Small intestine (tissue), 7 donors: ENCODE results near the gene CIT. TPM values are rescaled to one million over a fixed set of nuclear protein-coding genes. Genes with fewer than 3 reads are reported as not detected.

Experiments
- DNase-seq, 2 donors: peaks; one replicate each; pipeline versions ENCODE4 v3.0.0 to v3.0.0-alpha.2; 2013
- FAIRE-seq: peaks from 2 replicates; lab custom pipeline; 2012; peaks lifted over from hg19 to GRCh38; lab: Jason Lieb, UNC
- H3K27ac ChIP-seq, 3 donors: one replicate each; pipeline ENCODE4 v1.5.1; 2013; ENCODE audit warnings: low read length in 2 of 3, mild to moderate bottlenecking in 2 of 3, control low read depth in 1 of 3, inconsistent platforms in 1 of 3, low read depth in 1 of 3, moderate library complexity in 1 of 3
- H3K27me3 ChIP-seq, 3 donors: one replicate each; pipeline ENCODE4 v1.6.1; 2013; ENCODE audit warnings: low read length in 3 of 3, inconsistent platforms in 1 of 3; ENCODE audit not compliant: control insufficient read depth in 3 of 3, insufficient read depth in 3 of 3
- H3K36me3 ChIP-seq, 3 donors: one replicate each; pipeline ENCODE4 v1.6.1; 2013; ENCODE audit warnings: low read length in 3 of 3, inconsistent platforms in 1 of 3, low read depth in 1 of 3, mild to moderate bottlenecking in 1 of 3, moderate library complexity in 1 of 3; ENCODE audit not compliant: control insufficient read depth in 3 of 3, insufficient read depth in 2 of 3
- H3K4me1 ChIP-seq, 3 donors: one replicate each; pipeline ENCODE4 v1.6.1; 2013; ENCODE audit warnings: low read length in 2 of 3, inconsistent platforms in 1 of 3, low read depth in 1 of 3, mild to moderate bottlenecking in 1 of 3, moderate library complexity in 1 of 3; ENCODE audit not compliant: control insufficient read depth in 3 of 3, insufficient read depth in 2 of 3
- H3K4me3 ChIP-seq, 3 donors: one replicate each; pipeline ENCODE4 v1.5.1; 2013; ENCODE audit warnings: low read length in 3 of 3, control low read depth in 1 of 3, inconsistent platforms in 1 of 3, low read depth in 1 of 3, mild to moderate bottlenecking in 1 of 3, moderate library complexity in 1 of 3
- H3K9me3 ChIP-seq, 2 donors: one replicate each; pipeline ENCODE4 v1.6.1; 2013; ENCODE audit warnings: low read depth in 1 of 2, low read length in 1 of 2; ENCODE audit not compliant: control insufficient read depth in 2 of 2, insufficient read depth in 1 of 2
- WGBS, 3 donors: extraction: QIAGEN DNeasy Blood & Tissue Kit; methylation state at CpG; one replicate each; pipeline ENCODE4 v1.1.7; 2013; 5-methylcytosine and 5-hydroxymethylcytosine counted together
- polyA plus RNA-seq, 4 donors: library from polyadenylated mRNA; stranded (reverse) in 3 of 4; unstranded in 1 of 4; fragments of 200-250 nt in 3 of 4; fragments of 120-200 nt in 1 of 4; gene quantifications; one replicate each; pipeline versions ENCODE4 v1.2.1 to v1.2.3, GENCODE V29; 2013
- donor health status: healthy with polysubstance abuse.
- donor health status: control.
- donor health status: control.
- donor health status: Bipolar disorder and iron deficiency.
- donor health status: healthy.

The CIT gene
- polyA plus RNA-seq, 4 donors, result 0.22 to 6.5 (median 4.6) TPM

DNA sequence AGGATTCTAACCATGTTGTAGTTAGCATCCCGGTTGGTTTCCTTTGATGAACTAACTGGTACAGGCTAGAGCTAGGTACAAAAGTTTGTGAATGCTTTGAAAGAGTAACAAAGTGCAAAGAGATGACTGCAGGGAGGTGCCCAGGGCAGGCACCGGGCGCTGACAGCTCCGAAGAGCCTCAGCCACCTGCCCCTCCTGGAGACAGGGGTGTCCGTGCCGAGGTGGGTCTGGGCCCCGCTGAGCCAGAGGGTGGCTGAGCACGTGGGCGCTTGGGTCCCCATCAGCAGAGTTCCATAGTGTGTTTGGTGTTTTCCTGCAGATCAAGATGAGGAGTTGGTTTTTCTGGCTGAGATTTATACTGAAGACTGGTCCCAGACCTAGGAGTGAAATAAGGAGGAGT is 189.2 kb downstream of the CIT start:
- Histone ChIP-seq H3K9me3 (no peaks in the 10 kb centered on the region), H3K36me3 (peaks cover 0 to 16% (median 2%) of the 10 kb centered on the region in 3 donors), H3K4me1 (peaks cover 13 to 59% (median 20%) of the 10 kb centered on the region in 3 donors), H3K4me3 (no peak overlapping the region), H3K27me3 (no peaks in the 10 kb centered on the region), H3K27ac (no peak overlapping the region)
- DNase-seq (no peak), FAIRE-seq (no peak)
- 78 to 92% (median 83%) methylated on average over 9 of the region's 9 CpGs for WGBS, 3 donors

- Histone ChIP-seq H3K4me1 (peaks cover 10 to 60% (median 20%) of the 10 kb centered on the region in 3 donors), H3K27ac (no peak overlapping the region), H3K36me3 (peaks cover 0 to 16% (median 2%) of the 10 kb centered on the region in 3 donors), H3K9me3 (no peaks in the 10 kb centered on the region), H3K27me3 (no peaks in the 10 kb centered on the region), H3K4me3 (no peak overlapping the region)
- WGBS, 3 donors, result 70 to 79% (median 77%) methylated on average over 14 of the region's 14 CpGs
- FAIRE-seq (no peak), DNase-seq (no peak)
Observed at GRCh38 chr12:119687406-119687805, 189.7 kb downstream of the CIT start.

GRCh38 chr12:119686776-119687175 is 190.3 kb downstream of the CIT start:
- Histone ChIP-seq H3K4me1 (peaks cover 5 to 60% (median 23%) of the 10 kb centered on the region in 3 donors), H3K27ac (peak overlapping the region in 2 of 3 donors; percentile 9 to 88)

DNA sequence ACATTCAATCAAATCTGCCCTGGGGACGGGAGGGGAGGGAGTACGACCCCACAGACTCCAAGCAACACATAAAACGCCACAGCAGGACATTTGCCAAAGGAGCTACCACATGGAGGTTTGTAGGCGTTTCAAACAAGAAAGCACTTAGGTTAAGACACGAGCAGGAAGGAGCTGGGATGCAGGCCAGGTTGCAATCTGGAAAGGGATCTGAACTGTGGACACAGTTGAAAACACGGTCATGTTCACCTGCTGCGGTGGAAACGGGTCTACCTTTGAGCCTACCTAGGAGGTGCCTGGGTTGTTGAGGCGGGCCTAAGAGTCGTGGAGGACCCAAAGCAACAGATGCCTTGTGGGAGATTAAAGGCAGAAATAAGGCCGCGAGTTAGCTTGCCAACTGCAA is 190.8 kb downstream of the CIT start:
- 20 to 62% (median 43%) methylated on average over 12 of the region's 12 CpGs for WGBS, 3 donors
- DNase-seq (peak; percentile 28 to 90), FAIRE-seq (no peak)
- Histone ChIP-seq H3K27ac (peak overlapping the region in 2 of 3 donors; percentile 9 to 88), H3K9me3 (no peaks in the 10 kb centered on the region), H3K36me3 (peaks cover 0 to 24% (median 2%) of the 10 kb centered on the region in 3 donors), H3K4me3 (no peak overlapping the region), H3K4me1 (peaks cover 2 to 60% (median 22%) of the 10 kb centered on the region in 3 donors), H3K27me3 (no peaks in the 10 kb centered on the region)

More at GRCh38 chr12:119686776-119687175, 190.3 kb downstream of the CIT start:
- no peak for DNase-seq
- FAIRE-seq, result no peak
- Histone ChIP-seq H3K9me3 (no peaks in the 10 kb centered on the region), H3K4me3 (no peak overlapping the region), H3K36me3 (peaks cover 0 to 20% (median 2%) of the 10 kb centered on the region in 3 donors), H3K27me3 (no peaks in the 10 kb centered on the region)
- 86 to 89% (median 88%) methylated on average over 13 of the region's 13 CpGs for WGBS, 3 donors

DNA sequence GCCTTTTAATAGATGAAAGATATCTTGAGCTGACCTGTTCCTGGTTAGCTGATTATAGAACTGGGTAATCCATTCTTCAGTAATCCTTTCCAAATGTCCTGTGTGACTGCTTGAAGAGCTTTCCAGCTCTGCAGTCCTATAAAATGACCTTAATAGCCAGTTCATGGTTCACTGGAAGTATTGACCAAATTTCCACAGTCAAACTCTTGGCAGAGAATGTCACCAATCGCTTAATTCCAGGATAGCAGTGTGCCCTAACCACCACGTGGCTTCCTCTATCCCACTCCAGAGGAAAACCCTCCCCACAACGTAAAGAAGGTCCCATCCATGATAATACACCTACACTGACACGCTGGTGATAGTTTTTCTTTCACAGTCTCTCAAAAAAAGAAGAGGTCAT is 191.7 kb downstream of the CIT start:
- DNase-seq, result peak in 1 of 2 donors; percentile 19
- Histone ChIP-seq H3K4me1 (peaks cover 7 to 66% (median 19%) of the 10 kb centered on the region in 3 donors), H3K27me3 (no peaks in the 10 kb centered on the region), H3K4me3 (no peak overlapping the region), H3K9me3 (no peaks in the 10 kb centered on the region), H3K27ac (peak overlapping the region in 2 of 3 donors; percentile 58 to 88), H3K36me3 (peaks cover 0 to 33% (median 3%) of the 10 kb centered on the region in 3 donors)
- WGBS, 3 donors, result 82 to 88% (median 84%) methylated on average over 4 of the region's 4 CpGs
- FAIRE-seq, result no peak

DNA sequence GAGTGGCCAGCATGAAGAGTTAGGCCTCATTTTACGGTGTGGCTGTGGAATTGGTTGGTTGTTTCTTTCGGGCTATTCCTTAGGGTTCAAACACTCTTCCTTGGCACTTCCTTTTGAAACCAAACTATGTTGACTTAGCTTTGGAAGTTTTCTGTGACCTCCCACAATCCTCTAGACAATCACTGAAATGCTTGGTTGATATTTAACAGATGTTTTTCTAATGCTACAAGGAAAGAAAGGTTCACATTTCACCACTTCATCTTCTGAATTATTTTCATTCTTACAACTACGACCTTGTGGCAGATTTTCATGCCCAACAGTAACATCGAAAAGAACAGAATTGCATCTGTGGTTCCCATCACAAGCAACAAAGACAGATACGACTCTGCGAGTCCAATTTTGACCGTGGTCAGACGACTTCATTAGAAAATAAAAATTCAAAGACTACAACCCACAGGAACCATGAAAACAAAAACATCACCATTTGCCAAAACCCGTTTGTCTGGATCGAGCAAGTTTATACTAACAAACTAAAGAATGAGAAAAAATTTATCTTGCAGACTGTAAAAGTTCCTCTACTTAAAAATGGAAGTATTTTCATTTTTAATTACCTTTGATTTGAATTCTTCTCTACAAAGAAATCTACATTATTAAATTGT is 192.3 kb downstream of the CIT start:
- WGBS, 3 donors, result 70 to 77% (median 73%) methylated on average over 10 of the region's 10 CpGs
- no peak for FAIRE-seq
- Histone ChIP-seq H3K27ac (peak overlapping the region in 1 of 3 donors; percentile 88), H3K4me3 (no peak overlapping the region), H3K4me1 (peaks cover 7 to 71% (median 19%) of the 10 kb centered on the region in 3 donors), H3K27me3 (no peaks in the 10 kb centered on the region), H3K36me3 (peaks cover 0 to 35% (median 8%) of the 10 kb centered on the region in 3 donors), H3K9me3 (no peaks in the 10 kb centered on the region)
- peak in 1 of 2 donors; percentile 51 for DNase-seq

GRCh38 chr12:119683816-119684215 is 193.3 kb downstream of the CIT start:
- Histone ChIP-seq H3K36me3 (peaks cover 5 to 45% (median 18%) of the 10 kb centered on the region in 3 donors), H3K9me3 (no peaks in the 10 kb centered on the region), H3K27me3 (no peaks in the 10 kb centered on the region), H3K27ac (peak overlapping the region; percentile 25 to 88 (median 33)), H3K4me1 (peaks cover 7 to 82% (median 19%) of the 10 kb centered on the region in 3 donors), H3K4me3 (no peak overlapping the region)
- FAIRE-seq (no peak), DNase-seq (peak; percentile 62 to 82)
- 23 to 59% (median 36%) methylated on average over 3 of the region's 3 CpGs for WGBS, 3 donors

GRCh38 chr12:119683413-119683812 is 193.7 kb downstream of the CIT start:
- H3K27me3 ChIP-seq, result no peaks in the 10 kb centered on the region
- H3K4me1 ChIP-seq, result peaks cover 7 to 86% (median 19%) of the 10 kb centered on the region in 3 donors
- no peak for DNase-seq
- H3K36me3 ChIP-seq, result peaks cover 5 to 46% (median 22%) of the 10 kb centered on the region in 3 donors
- no peak for FAIRE-seq
- H3K4me3 ChIP-seq, result no peak overlapping the region
- no peaks in the 10 kb centered on the region for H3K9me3 ChIP-seq
- 46 to 71% (median 64%) methylated on average over 6 of the region's 6 CpGs for WGBS, 3 donors
- peak overlapping the region; percentile 25 to 88 (median 33) for H3K27ac ChIP-seq
